OCI-LY3 (cell line): Measurements from ENCODE around the gene AFMID.

Experiments used
- H2AFZ ChIP-seq: fragments of 200-600, 300-600 bp; shearing (Covaris generic); 2 replicates; pipeline ENCODE4 v1.6.0; 2014; ENCODE audit warnings: antibody characterized with exemption, low read depth, low read length
- H3K27ac ChIP-seq: fragments of 200-600, 300-600 bp; sonication (generic); 2 replicates; pipeline ENCODE4 v1.5.1; 2014; ENCODE audit warnings: mild to moderate bottlenecking, low read length, moderate library complexity, mixed read lengths
- H3K27me3 ChIP-seq: fragments of 200-600, 300-600 bp; sonication (generic); 2 replicates; pipeline ENCODE4 v1.6.1; 2014; ENCODE audit warnings: low read depth, low read length, mixed read lengths
- H3K36me3 ChIP-seq: fragments of 200-600, 300-600 bp; sonication (generic); replicated peaks from 2 replicates; pipeline ENCODE3; 2014; ENCODE audit warnings: low read depth, low read length, mixed read lengths
- H3K4me1 ChIP-seq: fragments of 300-600, 200-600 bp; sonication (generic); 2 replicates; pipeline ENCODE4 v1.6.1; 2014; ENCODE audit warnings: low read length, mixed read lengths
- H3K4me2 ChIP-seq: fragments of 200-600, 300-600 bp; sonication (generic); 2 replicates; pipeline ENCODE4 v1.6.1; 2014; ENCODE audit warnings: low read length, mixed read lengths
- H3K4me3 ChIP-seq: fragments of 300-600, 200-600 bp; sonication (generic); 2 replicates; pipeline ENCODE4 v1.5.1; 2014; ENCODE audit warnings: antibody characterized with exemption, mild to moderate bottlenecking, low read length, moderate library complexity
- H3K79me2 ChIP-seq: fragments of 300-600, 200-600 bp; shearing (Covaris generic); 2 replicates; pipeline ENCODE4 v1.6.1; 2014; ENCODE audit warnings: mild to moderate bottlenecking, low read length, mixed read lengths
- H3K9ac ChIP-seq: fragments of 300-600, 200-600 bp; shearing (Covaris generic); 2 replicates; pipeline ENCODE4 v1.6.0; 2014; ENCODE audit warnings: mild to moderate bottlenecking, low read length, moderate library complexity
- H3K9me3 ChIP-seq: fragments of 200-600, 300-600 bp; shearing (Covaris generic); 2 replicates; pipeline ENCODE4 v1.6.1; 2014; ENCODE audit warnings: low read length, mixed read lengths; ENCODE audit not compliant: insufficient read depth
- H4K20me1 ChIP-seq: fragments of 200-600, 300-600 bp; sonication (generic); 2 replicates; pipeline ENCODE4 v1.6.1; 2016; ENCODE audit warnings: low read length, mixed read lengths; ENCODE audit not compliant: insufficient read depth
- EZH2phosphoT487 ChIP-seq: fragments of 200-600 bp; shearing (Covaris generic); IDR thresholded peaks from 2 replicates; pipeline ENCODE4 v1.6.1; 2018; ENCODE audit warnings: antibody characterized with exemption, mixed run types, low read depth
- TF ChIP-seq, protein P1 (sequence below): fragments of 200-600, 300-600 bp; sonication (generic); IDR thresholded peaks from 2 replicates; pipeline ENCODE4 v1.5.1; 2014; ENCODE audit warnings: antibody characterized with exemption, low read length, low read depth

Gene AFMID

GRCh38 chr17:78230252-78230962, 43.2 kb downstream of the AFMID start:
- Histone ChIP-seq H3K27me3 (peaks cover 7% of the 10 kb centered on the region; the same call in 1 of the 2 replicates), H4K20me1 (no peaks in the 10 kb centered on the region), H3K36me3 (peaks cover 2% of the 10 kb centered on the region), H3K79me2 (no peaks in the 10 kb centered on the region), H3K4me3 (no peak overlapping the region), H3K27ac (no peak overlapping the region), H3K4me1 (peaks cover 18% of the 10 kb centered on the region), H3K9ac (no peak overlapping the region), H2AFZ (no peak overlapping the region), H3K9me3 (no peaks in the 10 kb centered on the region), H3K4me2 (peak overlapping the region; percentile 15; the same call in 1 of the 2 replicates)
- TF ChIP-seq, protein P1, sequence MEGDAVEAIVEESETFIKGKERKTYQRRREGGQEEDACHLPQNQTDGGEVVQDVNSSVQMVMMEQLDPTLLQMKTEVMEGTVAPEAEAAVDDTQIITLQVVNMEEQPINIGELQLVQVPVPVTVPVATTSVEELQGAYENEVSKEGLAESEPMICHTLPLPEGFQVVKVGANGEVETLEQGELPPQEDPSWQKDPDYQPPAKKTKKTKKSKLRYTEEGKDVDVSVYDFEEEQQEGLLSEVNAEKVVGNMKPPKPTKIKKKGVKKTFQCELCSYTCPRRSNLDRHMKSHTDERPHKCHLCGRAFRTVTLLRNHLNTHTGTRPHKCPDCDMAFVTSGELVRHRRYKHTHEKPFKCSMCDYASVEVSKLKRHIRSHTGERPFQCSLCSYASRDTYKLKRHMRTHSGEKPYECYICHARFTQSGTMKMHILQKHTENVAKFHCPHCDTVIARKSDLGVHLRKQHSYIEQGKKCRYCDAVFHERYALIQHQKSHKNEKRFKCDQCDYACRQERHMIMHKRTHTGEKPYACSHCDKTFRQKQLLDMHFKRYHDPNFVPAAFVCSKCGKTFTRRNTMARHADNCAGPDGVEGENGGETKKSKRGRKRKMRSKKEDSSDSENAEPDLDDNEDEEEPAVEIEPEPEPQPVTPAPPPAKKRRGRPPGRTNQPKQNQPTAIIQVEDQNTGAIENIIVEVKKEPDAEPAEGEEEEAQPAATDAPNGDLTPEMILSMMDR: no peak
- TF ChIP-seq EZH2phosphoT487: no peak

DNA sequence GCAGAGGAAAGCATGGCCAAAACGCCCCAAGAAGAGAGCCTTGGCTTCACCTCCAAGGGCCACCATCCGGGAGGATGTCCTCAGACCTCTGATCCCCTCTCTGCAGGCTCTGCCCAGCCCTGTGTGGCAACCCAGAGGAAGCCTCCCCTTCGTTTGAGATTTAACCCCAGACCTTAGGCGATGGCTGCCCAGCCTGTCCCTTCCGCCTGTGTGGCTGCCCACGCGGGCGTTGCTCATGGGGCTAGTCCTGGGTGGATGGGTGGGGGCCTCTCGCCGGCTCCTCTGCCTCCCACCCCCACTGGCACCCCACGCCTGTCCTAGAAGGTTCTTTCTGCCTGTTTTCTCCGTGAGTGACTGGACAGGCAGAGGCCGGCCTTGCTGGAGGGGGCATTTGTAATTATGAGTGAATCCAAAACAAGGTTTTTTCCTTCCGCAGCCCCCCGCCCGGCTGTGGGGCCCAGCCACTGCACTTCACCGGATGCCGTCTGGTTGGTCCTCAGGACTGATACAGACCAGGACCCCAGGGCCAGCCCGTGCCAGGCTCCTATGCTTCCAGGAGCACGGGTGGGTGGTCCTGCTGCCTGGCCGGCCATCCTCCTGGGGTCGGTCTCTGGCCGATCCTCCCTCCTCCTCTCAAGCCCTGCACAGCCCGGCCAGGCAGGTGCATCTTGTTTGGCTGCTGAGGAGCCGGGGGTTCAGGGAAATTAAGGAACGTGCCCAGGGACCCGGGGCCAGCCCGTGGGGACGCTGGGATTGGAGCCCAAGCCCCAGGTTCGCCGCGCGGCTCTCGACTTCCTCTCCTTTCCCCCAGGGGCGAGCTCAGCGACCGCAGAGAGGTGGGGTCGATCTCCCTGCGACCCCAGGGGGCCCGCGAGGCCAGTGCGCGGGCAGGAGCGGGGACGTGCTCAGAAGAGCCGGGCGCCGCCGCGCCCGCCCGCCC, 44.1 kb downstream of the AFMID start, which contains the start of gene TMEM235:
Gene TMEM235 (plus strand): TSS at position 636 of the 940 bp plus-strand sequence. CDS start 393 bp downstream, outside the sequence.
- TF ChIP-seq EZH2phosphoT487: no peak
- TF ChIP-seq, protein P1: no peak
- no peak within 1 kb of the TSS for H3K4me3 ChIP-seq
- H3K27me3 ChIP-seq: peaks cover 7% of the 10 kb centered on the region; the same call in 1 of the 2 replicates
- no peak within 1 kb of the TSS for H2AFZ ChIP-seq
- H3K9me3 ChIP-seq: no peaks in the 10 kb centered on the region
- no peak within 1 kb of the TSS for H3K9ac ChIP-seq
- H3K36me3 ChIP-seq: no peaks in the 10 kb centered on the region
- H3K4me2 ChIP-seq: peak within 1 kb of the TSS; percentile 15; the same call in 1 of the 2 replicates
- H3K79me2 ChIP-seq: no peaks in the 10 kb centered on the region
- no peaks in the 10 kb centered on the region for H4K20me1 ChIP-seq
- no peak within 1 kb of the TSS for H3K27ac ChIP-seq
- H3K4me1 ChIP-seq: peaks cover 21% of the 10 kb centered on the region

DNA sequence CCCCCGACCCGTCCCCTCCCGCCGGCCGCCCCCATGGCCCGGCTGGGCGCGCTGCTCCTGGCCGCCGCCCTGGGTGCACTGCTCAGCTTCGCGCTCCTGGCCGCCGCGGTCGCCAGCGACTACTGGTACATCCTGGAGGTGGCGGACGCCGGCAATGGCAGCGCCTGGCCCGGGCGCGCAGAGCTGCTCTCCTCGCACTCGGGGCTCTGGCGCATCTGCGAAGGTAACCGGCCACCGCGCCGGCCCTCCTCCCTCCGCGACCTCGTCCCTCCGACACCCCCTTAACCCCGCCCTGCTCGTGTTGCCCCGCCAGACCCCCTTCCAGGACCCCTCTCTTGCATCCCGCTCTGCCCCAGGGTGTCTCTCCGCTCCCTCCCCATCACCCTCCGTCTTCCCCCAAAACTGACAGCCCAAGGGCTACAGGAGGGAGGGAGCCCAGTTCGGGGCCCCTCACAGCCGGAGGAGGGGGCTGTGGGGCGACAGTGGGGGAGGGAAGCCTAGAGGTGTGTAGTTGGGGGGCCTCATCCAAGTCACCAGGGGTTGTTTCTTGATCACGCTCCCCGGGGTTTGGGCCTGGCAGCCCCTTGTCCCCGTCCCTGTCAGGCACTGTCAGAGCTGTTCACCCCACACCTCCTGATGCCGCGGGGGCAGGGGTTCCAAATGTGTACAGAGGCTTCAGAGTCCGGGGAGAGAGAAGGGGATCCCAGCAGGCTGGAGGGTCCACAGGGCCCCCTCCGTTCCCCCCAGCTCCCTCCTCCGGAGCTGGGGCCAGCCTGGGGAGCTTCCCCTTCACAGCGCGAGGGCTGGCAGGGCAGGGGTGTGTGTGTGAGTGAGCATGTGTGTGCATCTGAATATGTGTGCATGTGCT, 45.1 kb downstream of the AFMID start:
- H3K27me3 ChIP-seq: peaks cover 7% of the 10 kb centered on the region; the same call in 1 of the 2 replicates
- no peaks in the 10 kb centered on the region for H4K20me1 ChIP-seq
- TF ChIP-seq, protein P1: no peak
- TF ChIP-seq EZH2phosphoT487: no peak
- H3K4me2 ChIP-seq: no peak overlapping the region
- no peak overlapping the region for H3K27ac ChIP-seq
- H3K4me3 ChIP-seq: no peak overlapping the region
- no peak overlapping the region for H3K9ac ChIP-seq
- peaks cover 17% of the 10 kb centered on the region for H3K4me1 ChIP-seq
- H3K79me2 ChIP-seq: no peaks in the 10 kb centered on the region
- no peaks in the 10 kb centered on the region for H3K36me3 ChIP-seq
- no peaks in the 10 kb centered on the region for H3K9me3 ChIP-seq
- H2AFZ ChIP-seq: no peak overlapping the region
